CD14-positive monocyte (primary cell): ENCODE results near the gene NELL1. TPM values are rescaled to one million over a fixed set of nuclear protein-coding genes. Genes with fewer than 3 reads are reported as not detected.

Source experiments
- DNase-seq, 3 donors: peaks; one replicate each; pipeline ENCODE4 v3.0.0-alpha.2; 2011 to 2022
- H2AFZ ChIP-seq: 2 replicates; pipeline ENCODE4 v1.6.0; 2012; ENCODE audit warnings: mild to moderate bottlenecking, low read depth, low read length, inconsistent platforms; ENCODE audit not compliant: insufficient read depth, poor library complexity, severe bottlenecking
- H3K27ac ChIP-seq, 2 donors: 1 replicate in 1 of 2; 2 replicates in 1 of 2; pipeline ENCODE4 v1.5.1; 2012 to 2013; ENCODE audit warnings: low read length in 2 of 2, control low read depth in 1 of 2, inconsistent platforms in 1 of 2, low read depth in 1 of 2, mild to moderate bottlenecking in 1 of 2
- H3K27me3 ChIP-seq, 2 donors: one replicate each; pipeline versions ENCODE4 v1.6.0 to v1.6.1; 2011 to 2013; ENCODE audit warnings: low read length in 2 of 2; ENCODE audit not compliant: control insufficient read depth in 2 of 2, insufficient read depth in 2 of 2
- H3K36me3 ChIP-seq, 2 donors: replicated peaks in 1 of 2; 1 replicate in 1 of 2; 2 replicates in 1 of 2; pipeline versions ENCODE4 v1.5.1 to v1.6.1; 2012 to 2013; ENCODE audit warnings: low read length in 2 of 2, control low read depth in 1 of 2, inconsistent platforms in 1 of 2, mild to moderate bottlenecking in 1 of 2; ENCODE audit not compliant: insufficient read depth in 2 of 2, control insufficient read depth in 1 of 2
- H3K4me1 ChIP-seq, 2 donors: 1 replicate in 1 of 2; 2 replicates in 1 of 2; pipeline versions ENCODE4 v1.5.1 to v1.6.1; 2012 to 2013; ENCODE audit warnings: low read length in 2 of 2, control low read depth in 1 of 2, inconsistent platforms in 1 of 2, mild to moderate bottlenecking in 1 of 2, moderate library complexity in 1 of 2; ENCODE audit not compliant: insufficient read depth in 2 of 2, control insufficient read depth in 1 of 2
- H3K4me2 ChIP-seq: replicated peaks from 2 replicates; pipeline ENCODE3; 2012; ENCODE audit warnings: low read length, moderate library complexity, mild to moderate bottlenecking; ENCODE audit not compliant: poor library complexity, severe bottlenecking; ENCODE audit errors: extremely low read depth
- H3K4me3 ChIP-seq, 3 experiments: fragments of 200-600 bp in 1 of 3; sonication (generic) in 1 of 3; replicated peaks in 1 of 3; 1 replicate in 2 of 3; 2 replicates in 1 of 3; pipeline ENCODE4 v1.5.1; 2011 to 2013; ENCODE audit warnings: low read length in 3 of 3, mild to moderate bottlenecking in 3 of 3, control low read depth in 2 of 3, low read depth in 2 of 3, inconsistent platforms in 1 of 3, moderate library complexity in 1 of 3
- H3K79me2 ChIP-seq: 2 replicates; pipeline ENCODE4 v1.6.0; 2012; ENCODE audit warnings: mild to moderate bottlenecking, control low read depth, inconsistent platforms, low read length, moderate library complexity; ENCODE audit not compliant: insufficient read depth
- H3K9ac ChIP-seq: 2 replicates; pipeline ENCODE4 v1.6.0; 2017; ENCODE audit warnings: low read length, mild to moderate bottlenecking; ENCODE audit not compliant: insufficient read depth, poor library complexity, severe bottlenecking
- H3K9me3 ChIP-seq, 2 donors: replicated peaks in 1 of 2; 1 replicate in 1 of 2; 2 replicates in 1 of 2; pipeline versions ENCODE4 v1.5.1 to v1.6.1; 2012 to 2013; ENCODE audit warnings: low read length in 2 of 2, control low read depth in 1 of 2; ENCODE audit not compliant: control insufficient read depth in 1 of 2, insufficient read depth in 1 of 2
- H4K20me1 ChIP-seq: 2 replicates; pipeline ENCODE4 v1.6.0; 2012; ENCODE audit warnings: mild to moderate bottlenecking, low read length, control low read depth, moderate library complexity; ENCODE audit not compliant: insufficient read depth
- H3K27ac Mint-ChIP-seq, 7 donors: one replicate each; pipeline ENCODE4 v1.8.0; 2020; ENCODE audit warnings: mild to moderate bottlenecking in 7 of 7, mixed read lengths in 7 of 7, moderate library complexity in 6 of 7, inconsistent platforms in 2 of 7
- H3K27me3 Mint-ChIP-seq, 3 donors: one replicate each; pipeline ENCODE4 v1.8.0; 2021 to 2022; ENCODE audit warnings: low read depth in 3 of 3, mild to moderate bottlenecking in 3 of 3, mixed read lengths in 3 of 3, moderate library complexity in 3 of 3, inconsistent platforms in 1 of 3
- H3K36me3 Mint-ChIP-seq, 2 donors: one replicate each; pipeline ENCODE4 v1.8.0; 2020; ENCODE audit warnings: mixed read lengths in 2 of 2, inconsistent platforms in 1 of 2, mild to moderate bottlenecking in 1 of 2
- H3K4me1 Mint-ChIP-seq: one replicate; pipeline ENCODE4 v1.8.0; 2020; ENCODE audit warnings: mild to moderate bottlenecking, mixed read lengths
- H3K4me3 Mint-ChIP-seq, 2 donors: one replicate each; pipeline ENCODE4 v1.8.0; 2020; ENCODE audit warnings: mild to moderate bottlenecking in 2 of 2, mixed read lengths in 2 of 2, moderate library complexity in 1 of 2
- H3K9me3 Mint-ChIP-seq, 7 donors: one replicate each; pipeline ENCODE4 v1.8.0; 2020 to 2022; ENCODE audit warnings: mixed read lengths in 7 of 7, mild to moderate bottlenecking in 6 of 7, moderate library complexity in 6 of 7, inconsistent platforms in 2 of 7
- WGBS: methylation state at CpG from one replicate; pipeline ENCODE4 v1.1.5; 2013; ENCODE audit warnings: missing lambda C conversion rate; ENCODE audit not compliant: insufficient coverage; 5-methylcytosine and 5-hydroxymethylcytosine counted together
- intact Hi-C, 2 donors: fragments of 100-400 bp; cut with micrococcal nuclease; formaldehyde crosslinking; loops; one replicate each; pipeline versions ENCODE4 v1.15.0 to v1.15.1; 2023
- polyA plus RNA-seq, 3 donors: library from polyadenylated mRNA; depleted of rRNA in 1 of 3; unstranded in 2 of 3; stranded (reverse) in 1 of 3; fragments of 300-500 nt in 2 of 3; fragments of >200 nt in 1 of 3; fragmentation: Illumina TruSeq in 2 of 3; gene quantifications; 1 replicate in 2 of 3; 2 replicates in 1 of 3; pipeline ENCODE4 v1.2.3, GENCODE V29; 2012 to 2021
- TF ChIP-seq, protein P1 (sequence below): fragments of 200-600 bp; IDR thresholded peaks from one replicate; pipeline ENCODE4 v1.8.0; 2022; ENCODE audit warnings: antibody characterized with exemption, mild to moderate bottlenecking

Gene NELL1
- polyA plus RNA-seq, 3 donors: not detected

- H2AFZ ChIP-seq: no peak overlapping the region
- Mint-ChIP-seq H3K36me3 (no peaks in the 10 kb centered on the region), H3K27me3 (peaks cover 0 to 3% (median 0%) of the 10 kb centered on the region in 3 donors), H3K4me1 (peaks cover 18% of the 10 kb centered on the region), H3K27ac (no peak overlapping the region), H3K9me3 (peaks cover 0 to 8% (median 3%) of the 10 kb centered on the region in 7 donors), H3K4me3 (no peak overlapping the region)
- DNase-seq: no peak
- no peaks in the 10 kb centered on the region for H3K79me2 ChIP-seq
- H3K4me3 ChIP-seq: no peak overlapping the region
- H4K20me1 ChIP-seq: no peaks in the 10 kb centered on the region
- H3K9me3 ChIP-seq: no peaks in the 10 kb centered on the region
- WGBS: 86% methylated on average over 1 of the region's 2 CpGs
- intact Hi-C loops: no loop called here
- H3K36me3 ChIP-seq: no peaks in the 10 kb centered on the region
- H3K4me1 ChIP-seq: peaks cover 0 to 13% of the 10 kb centered on the region in 2 donors
- H3K27ac ChIP-seq: no peak overlapping the region
- H3K4me2 ChIP-seq: no peak overlapping the region
- H3K9ac ChIP-seq: no peak overlapping the region
- TF ChIP-seq, protein P1, sequence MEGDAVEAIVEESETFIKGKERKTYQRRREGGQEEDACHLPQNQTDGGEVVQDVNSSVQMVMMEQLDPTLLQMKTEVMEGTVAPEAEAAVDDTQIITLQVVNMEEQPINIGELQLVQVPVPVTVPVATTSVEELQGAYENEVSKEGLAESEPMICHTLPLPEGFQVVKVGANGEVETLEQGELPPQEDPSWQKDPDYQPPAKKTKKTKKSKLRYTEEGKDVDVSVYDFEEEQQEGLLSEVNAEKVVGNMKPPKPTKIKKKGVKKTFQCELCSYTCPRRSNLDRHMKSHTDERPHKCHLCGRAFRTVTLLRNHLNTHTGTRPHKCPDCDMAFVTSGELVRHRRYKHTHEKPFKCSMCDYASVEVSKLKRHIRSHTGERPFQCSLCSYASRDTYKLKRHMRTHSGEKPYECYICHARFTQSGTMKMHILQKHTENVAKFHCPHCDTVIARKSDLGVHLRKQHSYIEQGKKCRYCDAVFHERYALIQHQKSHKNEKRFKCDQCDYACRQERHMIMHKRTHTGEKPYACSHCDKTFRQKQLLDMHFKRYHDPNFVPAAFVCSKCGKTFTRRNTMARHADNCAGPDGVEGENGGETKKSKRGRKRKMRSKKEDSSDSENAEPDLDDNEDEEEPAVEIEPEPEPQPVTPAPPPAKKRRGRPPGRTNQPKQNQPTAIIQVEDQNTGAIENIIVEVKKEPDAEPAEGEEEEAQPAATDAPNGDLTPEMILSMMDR: no peak
- no peaks in the 10 kb centered on the region for H3K27me3 ChIP-seq
Observed at GRCh38 chr11:21489416-21490115, 820.2 kb downstream of the NELL1 start.

- no CpG with 5 or more reads among the region's 1 CpG for WGBS
- Histone ChIP-seq H3K9ac (no peak overlapping the region), H3K9me3 (no peaks in the 10 kb centered on the region), H3K79me2 (no peaks in the 10 kb centered on the region), H3K4me3 (no peak overlapping the region), H3K36me3 (no peaks in the 10 kb centered on the region), H2AFZ (no peak overlapping the region), H3K4me2 (no peak overlapping the region), H4K20me1 (no peaks in the 10 kb centered on the region), H3K4me1 (peaks cover 4 to 23% of the 10 kb centered on the region in 2 donors), H3K27ac (no peak overlapping the region), H3K27me3 (no peaks in the 10 kb centered on the region)
- Mint-ChIP-seq H3K27ac (no peak overlapping the region), H3K4me1 (peaks cover 28% of the 10 kb centered on the region), H3K4me3 (no peak overlapping the region), H3K36me3 (no peaks in the 10 kb centered on the region), H3K9me3 (peaks cover 0 to 8% (median 5%) of the 10 kb centered on the region in 7 donors), H3K27me3 (peaks cover 0 to 1% (median 0%) of the 10 kb centered on the region in 3 donors)
- TF ChIP-seq, protein P1: no peak
- peak in 2 of 3 donors; percentile 0 to 5 for DNase-seq
- intact Hi-C loops: no loop called here
Observed at GRCh38 chr11:21492931-21493330, 823.5 kb downstream of the NELL1 start.
